Measurements from ENCODE around the gene PIM2.

Gene PIM2

GRCh38 chrX:48904180-48904579, 14.6 kb downstream of the PIM2 start:
- H3K27me3 Mint-ChIP-seq, result no peaks in the 10 kb centered on the region
- no peaks in the 10 kb centered on the region for H3K4me1 Mint-ChIP-seq (ENCODE audit: low read depth)
- no peaks in the 10 kb centered on the region for H3K9me3 Mint-ChIP-seq
- peaks cover 15% of the 10 kb centered on the region for H3K36me3 Mint-ChIP-seq (ENCODE audit: low read depth)
- no peak overlapping the region for H3K27ac Mint-ChIP-seq
- H3K4me3 Mint-ChIP-seq, result no peak overlapping the region

DNA sequence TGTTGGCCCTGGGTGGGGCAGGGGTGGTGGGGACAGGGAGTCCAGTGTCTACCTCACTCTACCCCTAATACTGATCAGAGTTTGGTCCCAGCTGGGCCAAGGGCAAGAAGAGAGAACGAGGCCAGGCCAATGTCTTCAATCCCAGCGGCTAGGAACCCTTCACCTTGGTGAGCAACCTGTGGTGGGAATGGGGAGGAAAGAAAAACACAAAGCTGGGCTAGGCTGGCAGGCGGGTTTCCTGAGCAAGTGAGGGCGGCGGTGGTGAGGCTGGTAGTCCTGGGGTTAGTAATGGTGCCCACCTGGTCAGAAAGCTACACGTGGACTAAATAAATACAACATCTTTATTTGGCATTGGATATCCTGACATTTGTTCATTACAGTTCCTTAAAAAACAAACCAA, 15.5 kb downstream of the PIM2 start:
- Mint-ChIP-seq H3K36me3 (ENCODE audit: low read depth) (peaks cover 15% of the 10 kb centered on the region), H3K4me3 (no peak overlapping the region), H3K9me3 (no peaks in the 10 kb centered on the region), H3K27me3 (no peaks in the 10 kb centered on the region), H3K4me1 (ENCODE audit: low read depth) (peaks cover 3% of the 10 kb centered on the region), H3K27ac (peak overlapping the region; percentile 49)

- Mint-ChIP-seq H3K9me3 (no peaks in the 10 kb centered on the region), H3K27me3 (no peaks in the 10 kb centered on the region), H3K27ac (no peak overlapping the region), H3K4me3 (no peak overlapping the region), H3K36me3 (ENCODE audit: low read depth) (peaks cover 15% of the 10 kb centered on the region), H3K4me1 (ENCODE audit: low read depth) (peaks cover 8% of the 10 kb centered on the region)
These were observed 16.0 kb downstream of the PIM2 start for GRCh38 chrX:48902776-48903175.

- no peaks in the 10 kb centered on the region for H3K9me3 Mint-ChIP-seq
- peaks cover 15% of the 10 kb centered on the region for H3K36me3 Mint-ChIP-seq (ENCODE audit: low read depth)
- peaks cover 10% of the 10 kb centered on the region for H3K4me1 Mint-ChIP-seq (ENCODE audit: low read depth)
- no peak overlapping the region for H3K27ac Mint-ChIP-seq
- H3K27me3 Mint-ChIP-seq, result no peaks in the 10 kb centered on the region
- H3K4me3 Mint-ChIP-seq, result no peak overlapping the region
These were observed 16.7 kb downstream of the PIM2 start for GRCh38 chrX:48902135-48902534.

DNA sequence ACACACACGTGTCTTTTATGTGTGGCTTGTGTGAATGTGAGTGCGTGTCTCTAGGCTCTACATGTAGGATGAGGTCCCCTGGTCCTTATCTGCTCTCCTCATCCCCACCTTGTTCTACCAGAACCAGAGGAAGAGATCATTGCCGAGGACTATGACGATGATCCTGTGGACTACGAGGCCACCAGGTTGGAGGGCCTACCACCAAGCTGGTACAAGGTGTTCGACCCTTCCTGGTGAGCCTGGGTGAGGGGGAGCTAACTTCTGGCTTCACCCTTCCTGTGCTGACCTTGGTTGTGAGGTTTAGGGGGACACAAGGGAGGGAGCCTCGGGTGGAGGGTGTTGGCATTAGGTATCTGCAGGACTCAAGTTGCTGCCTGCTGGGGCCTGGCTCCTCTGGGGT, 17.8 kb downstream of the PIM2 start:
- Mint-ChIP-seq H3K27ac (no peak overlapping the region), H3K4me1 (ENCODE audit: low read depth) (peaks cover 19% of the 10 kb centered on the region), H3K4me3 (no peak overlapping the region), H3K27me3 (no peaks in the 10 kb centered on the region), H3K9me3 (no peaks in the 10 kb centered on the region), H3K36me3 (ENCODE audit: low read depth) (peaks cover 15% of the 10 kb centered on the region)

DNA sequence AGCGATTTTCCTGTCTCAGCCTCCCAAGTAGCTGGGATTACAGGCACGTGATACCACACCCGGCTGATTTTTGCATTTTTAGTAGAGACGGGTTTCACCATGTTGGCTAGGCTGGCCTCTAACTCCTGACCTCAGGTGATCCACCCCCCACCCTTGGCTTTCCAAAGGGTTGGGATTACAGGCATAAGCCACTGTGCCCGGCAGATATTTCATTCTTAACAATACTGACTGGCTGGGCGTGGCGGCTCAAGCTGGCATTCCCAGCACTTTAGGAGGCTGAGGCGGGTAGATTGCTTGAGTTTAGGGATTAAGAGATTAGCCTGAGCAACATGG, 19.8 kb downstream of the PIM2 start:
- H3K4me3 Mint-ChIP-seq, result peak overlapping the region; percentile 96
- no peaks in the 10 kb centered on the region for H3K27me3 Mint-ChIP-seq

GRCh38 chrX:48897625-48898306, 21.1 kb downstream of the PIM2 start, which contains the start of the genes PQBP1 and TIMM17B:
PQBP1 (plus strand) TSS chrX:48897930; CDS start chrX:48898510, 580 bp downstream.
TIMM17B (minus strand) TSS chrX:48897768; CDS start chrX:48897749, 19 bp downstream.
- peak within 1 kb of the TSS; percentile 96 for H3K4me3 Mint-ChIP-seq
- peaks cover 25% of the 10 kb centered on the region for H3K4me1 Mint-ChIP-seq (ENCODE audit: low read depth)
- peaks cover 16% of the 10 kb centered on the region for H3K36me3 Mint-ChIP-seq (ENCODE audit: low read depth)
- H3K27ac Mint-ChIP-seq, result peak within 1 kb of the TSS; percentile 96
- no peaks in the 10 kb centered on the region for H3K9me3 Mint-ChIP-seq
- H3K27me3 Mint-ChIP-seq, result no peaks in the 10 kb centered on the region

More for the DNA sequence above, 19.8 kb downstream of the PIM2 start:
- peaks cover 25% of the 10 kb centered on the region for H3K4me1 Mint-ChIP-seq (ENCODE audit: low read depth)
- H3K36me3 Mint-ChIP-seq (ENCODE audit: low read depth), result peaks cover 16% of the 10 kb centered on the region
- H3K27ac Mint-ChIP-seq, result peak overlapping the region; percentile 16
- no peaks in the 10 kb centered on the region for H3K9me3 Mint-ChIP-seq

DNA sequence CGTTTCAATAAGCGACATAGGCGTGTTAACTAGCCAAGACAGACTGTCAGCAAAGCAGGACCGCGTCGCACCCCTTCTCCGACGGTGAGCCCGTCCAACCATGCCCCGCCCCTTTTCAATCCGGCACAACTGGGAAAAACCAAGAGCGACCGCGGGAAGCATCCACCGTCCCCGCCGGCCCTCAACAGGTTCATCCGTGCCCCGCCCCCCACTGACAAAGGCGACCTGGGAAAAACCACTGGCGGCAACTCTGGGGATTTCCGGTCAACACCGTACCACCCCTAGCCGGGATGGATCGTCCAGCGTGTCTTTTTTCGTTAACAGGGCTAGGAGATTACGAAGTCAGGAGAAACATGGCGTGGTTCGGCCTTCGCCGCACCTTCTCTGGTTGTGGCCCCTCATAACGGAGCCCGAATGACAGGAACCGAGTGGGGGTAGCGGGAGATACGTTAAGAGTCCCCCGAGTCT, 21.6 kb downstream of the PIM2 start:
- H3K36me3 Mint-ChIP-seq (ENCODE audit: low read depth), result peaks cover 15% of the 10 kb centered on the region
- H3K27me3 Mint-ChIP-seq, result no peaks in the 10 kb centered on the region
- peak overlapping the region; percentile 96 for H3K4me3 Mint-ChIP-seq
- peak overlapping the region; percentile 96 for H3K27ac Mint-ChIP-seq
- peaks cover 25% of the 10 kb centered on the region for H3K4me1 Mint-ChIP-seq (ENCODE audit: low read depth)
- H3K9me3 Mint-ChIP-seq, result no peaks in the 10 kb centered on the region

DNA sequence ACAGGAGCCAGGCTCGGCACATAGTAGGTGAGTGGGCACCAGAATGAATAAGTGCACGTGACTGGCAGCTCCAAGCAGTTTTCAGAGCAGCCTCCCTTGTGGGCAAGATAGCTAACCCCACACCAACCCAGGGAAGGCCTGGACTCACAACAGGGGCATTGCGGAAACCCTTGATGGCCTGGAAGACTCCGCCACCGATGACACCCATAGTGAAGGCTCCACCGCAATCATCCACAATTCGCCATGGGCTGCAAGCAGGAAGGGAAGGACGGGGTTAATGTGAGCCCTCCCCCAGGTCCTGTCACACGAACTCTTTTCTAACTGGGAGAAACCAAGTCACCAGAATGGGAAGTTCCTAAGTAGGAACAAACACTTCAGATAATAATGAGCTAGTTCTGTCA, 22.2 kb downstream of the PIM2 start:
- Mint-ChIP-seq H3K4me3 (peak overlapping the region; percentile 96), H3K27ac (peak overlapping the region; percentile 96), H3K27me3 (no peaks in the 10 kb centered on the region), H3K9me3 (no peaks in the 10 kb centered on the region), H3K4me1 (ENCODE audit: low read depth) (peaks cover 25% of the 10 kb centered on the region), H3K36me3 (ENCODE audit: low read depth) (peaks cover 10% of the 10 kb centered on the region)

- H3K9me3 Mint-ChIP-seq, result no peaks in the 10 kb centered on the region
- H3K4me1 Mint-ChIP-seq (ENCODE audit: low read depth), result peaks cover 35% of the 10 kb centered on the region
- H3K27me3 Mint-ChIP-seq, result no peaks in the 10 kb centered on the region
- no peak overlapping the region for H3K4me3 Mint-ChIP-seq
- H3K27ac Mint-ChIP-seq, result no peak overlapping the region
- peaks cover 5% of the 10 kb centered on the region for H3K36me3 Mint-ChIP-seq (ENCODE audit: low read depth)
These were observed 23.9 kb downstream of the PIM2 start for GRCh38 chrX:48894891-48895290.

- Mint-ChIP-seq H3K27me3 (no peaks in the 10 kb centered on the region), H3K4me3 (no peak overlapping the region), H3K36me3 (ENCODE audit: low read depth) (peaks cover 5% of the 10 kb centered on the region), H3K27ac (no peak overlapping the region), H3K4me1 (ENCODE audit: low read depth) (peaks cover 35% of the 10 kb centered on the region), H3K9me3 (no peaks in the 10 kb centered on the region)
These were observed 25.1 kb downstream of the PIM2 start for GRCh38 chrX:48893556-48894348.

DNA sequence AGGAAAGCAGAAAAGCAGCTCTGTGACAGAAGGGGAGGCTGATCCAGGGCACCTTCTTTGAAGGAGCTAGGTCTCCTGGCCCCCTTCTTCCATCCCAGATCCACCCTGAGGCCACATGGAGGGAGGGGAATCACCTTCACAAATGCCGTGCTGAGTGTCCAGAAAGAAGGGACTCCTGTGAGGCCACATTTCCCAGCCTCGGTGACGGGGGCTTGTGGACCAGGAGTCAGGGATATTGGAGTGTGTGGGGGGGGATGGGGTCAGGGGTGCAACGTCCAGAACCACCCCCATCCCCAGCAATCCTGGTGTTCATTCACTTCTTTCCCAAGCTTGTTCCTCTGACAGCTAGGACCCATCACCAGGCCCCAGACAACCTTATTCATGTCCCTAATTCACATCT, 25.9 kb downstream of the PIM2 start:
- Mint-ChIP-seq H3K27me3 (no peaks in the 10 kb centered on the region), H3K4me3 (no peak overlapping the region), H3K27ac (no peak overlapping the region), H3K9me3 (no peaks in the 10 kb centered on the region), H3K4me1 (ENCODE audit: low read depth) (peaks cover 28% of the 10 kb centered on the region), H3K36me3 (ENCODE audit: low read depth) (peaks cover 5% of the 10 kb centered on the region)

DNA sequence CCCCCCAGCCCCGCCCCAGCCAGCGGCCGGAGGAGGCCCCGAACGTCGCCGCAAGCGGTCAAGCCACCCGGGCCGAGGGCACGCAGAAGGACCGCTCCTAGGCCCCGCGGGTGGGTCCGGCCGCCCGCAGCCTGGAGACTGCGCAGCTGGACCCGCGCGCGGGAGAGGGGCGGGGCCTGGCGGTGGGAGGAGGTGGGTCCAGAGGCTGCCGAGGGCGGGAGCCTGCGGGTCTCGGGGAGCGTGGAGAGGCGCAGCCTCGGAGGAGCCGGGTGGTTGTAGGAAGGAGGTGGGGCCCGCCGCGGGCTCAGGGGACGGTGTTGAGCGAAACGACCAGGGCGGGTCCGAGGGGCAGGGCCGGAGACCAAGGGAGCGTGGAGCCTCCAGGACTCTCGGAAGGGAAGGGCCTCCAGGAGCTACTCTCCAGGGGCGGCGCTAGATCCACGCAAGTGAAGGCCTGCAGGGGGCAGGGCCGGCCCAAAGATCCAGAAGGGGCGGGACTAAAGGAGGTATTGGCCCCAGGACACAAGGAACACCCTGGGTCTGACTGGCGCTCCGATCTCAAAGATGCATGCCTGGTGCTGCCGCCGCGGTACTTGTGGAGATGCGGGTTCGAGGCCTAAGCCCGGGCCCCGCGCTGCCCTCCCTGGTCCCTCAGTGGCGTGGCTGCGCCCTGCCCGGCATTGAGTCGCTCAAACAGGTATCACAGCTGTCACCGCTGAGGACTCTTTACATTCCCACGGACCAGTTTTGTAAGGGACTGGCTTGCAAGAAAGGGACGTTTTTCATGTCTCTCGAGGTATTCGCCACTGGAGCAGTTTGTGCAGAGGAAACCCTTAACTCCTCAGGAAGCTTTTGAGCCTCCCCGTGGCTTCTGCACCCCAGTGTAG, 27.2 kb downstream of the PIM2 start:
- no peaks in the 10 kb centered on the region for H3K9me3 Mint-ChIP-seq
- no peaks in the 10 kb centered on the region for H3K27me3 Mint-ChIP-seq
- peaks cover 5% of the 10 kb centered on the region for H3K36me3 Mint-ChIP-seq (ENCODE audit: low read depth)
- H3K27ac Mint-ChIP-seq, result peak overlapping the region; percentile 26
- peak overlapping the region; percentile 63 for H3K4me3 Mint-ChIP-seq
- peaks cover 21% of the 10 kb centered on the region for H3K4me1 Mint-ChIP-seq (ENCODE audit: low read depth)

DNA sequence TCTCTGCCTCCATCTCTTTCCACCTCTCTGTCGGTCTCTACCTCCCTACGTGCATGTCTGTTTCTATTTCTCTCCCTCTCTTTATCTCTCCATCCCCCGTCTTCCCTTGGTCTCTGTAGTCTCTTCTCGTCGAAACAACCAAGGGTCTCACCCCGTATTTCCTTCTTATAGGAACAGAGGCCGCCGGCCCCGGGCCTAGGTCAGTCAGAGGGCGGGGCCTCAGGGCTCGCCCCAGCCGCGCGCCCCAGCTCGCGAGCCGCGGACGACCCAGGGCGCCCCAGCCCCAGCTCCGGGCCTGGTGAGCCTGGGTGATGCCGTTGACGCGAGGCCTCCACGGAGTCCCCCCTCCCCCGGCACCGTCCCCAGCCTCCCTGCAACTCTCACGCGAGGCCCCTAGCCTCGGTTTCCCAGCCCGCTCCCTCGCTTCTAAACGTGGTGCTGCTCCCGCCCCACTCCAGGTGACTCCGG, 27.9 kb downstream of the PIM2 start:
- H3K27ac Mint-ChIP-seq, result peak overlapping the region; percentile 78
- H3K9me3 Mint-ChIP-seq, result no peaks in the 10 kb centered on the region
- H3K36me3 Mint-ChIP-seq (ENCODE audit: low read depth), result peaks cover 5% of the 10 kb centered on the region
- H3K4me3 Mint-ChIP-seq, result peak overlapping the region; percentile 75
- no peaks in the 10 kb centered on the region for H3K27me3 Mint-ChIP-seq
- H3K4me1 Mint-ChIP-seq (ENCODE audit: low read depth), result peaks cover 16% of the 10 kb centered on the region
